LNCAP (cell line): Measurements from ENCODE around the gene SCAF4.

Source experiments
- CTCF ChIP-seq: fragments of 450-650 bp; IDR thresholded peaks from 2 replicates; pipeline ENCODE4 v1.5.1; 2017; ENCODE audit warnings: mild to moderate bottlenecking

Gene SCAF4

GRCh38 chr21:31686272-31686915, 45.5 kb downstream of the SCAF4 start:
- no peak for TF ChIP-seq CTCF

GRCh38 chr21:31684918-31685317, 47.0 kb downstream of the SCAF4 start:
- TF ChIP-seq CTCF = no peak

- peak; percentile 15; the same call in 1 of the 2 replicates for TF ChIP-seq CTCF
Measured at GRCh38 chr21:31683029-31683428, 48.9 kb downstream of the SCAF4 start.

- TF ChIP-seq CTCF = no peak
Measured at GRCh38 chr21:31682620-31683019, 49.3 kb downstream of the SCAF4 start.

GRCh38 chr21:31678478-31678877, 53.4 kb downstream of the SCAF4 start:
- TF ChIP-seq CTCF = no peak

GRCh38 chr21:31677047-31677446, 54.9 kb downstream of the SCAF4 start:
- TF ChIP-seq CTCF = no peak

- TF ChIP-seq CTCF = no peak
Measured at GRCh38 chr21:31675960-31676359, 56.0 kb downstream of the SCAF4 start.

- TF ChIP-seq CTCF = no peak
Measured at GRCh38 chr21:31675318-31675717, 56.6 kb downstream of the SCAF4 start.
